Natural killer cell (primary cell): Measurements from ENCODE around the gene C17orf50. TPM values are rescaled to one million over a fixed set of nuclear protein-coding genes. Genes with fewer than 3 reads are reported as not detected.

Source experiments
- ATAC-seq, 3 donors: fragments of 150-1000 bp in 2 of 3; fragments of 200-7000 bp in 1 of 3; cut with Tn5 transposase; 1 replicate in 1 of 3; 2 replicates in 2 of 3; pipeline ENCODE4 v1.10.0; 2021; ENCODE audit warnings: mild to moderate bottlenecking in 2 of 3, moderate library complexity in 2 of 3
- DNase-seq, 2 donors: peaks; one replicate each; pipeline versions ENCODE4 v3.0.0 to v3.0.0-alpha.2; 2013 to 2021; ENCODE audit warnings: mixed read lengths in 1 of 2
- H3K27ac ChIP-seq: one replicate; pipeline ENCODE4 v1.5.1; 2013; ENCODE audit warnings: mild to moderate bottlenecking, low read length
- H3K27me3 ChIP-seq: one replicate; pipeline ENCODE4 v1.6.1; 2013; ENCODE audit warnings: low read length; ENCODE audit not compliant: control insufficient read depth, insufficient read depth
- H3K36me3 ChIP-seq: one replicate; pipeline ENCODE4 v1.6.1; 2013; ENCODE audit warnings: low read length; ENCODE audit not compliant: control insufficient read depth, insufficient read depth
- H3K4me1 ChIP-seq: one replicate; pipeline ENCODE4 v1.6.1; 2013; ENCODE audit warnings: low read length; ENCODE audit not compliant: control insufficient read depth, insufficient read depth
- H3K4me3 ChIP-seq: one replicate; pipeline ENCODE4 v1.5.1; 2013; ENCODE audit warnings: low read length
- H3K9me3 ChIP-seq: one replicate; pipeline ENCODE4 v1.6.1; 2013; ENCODE audit warnings: low read length; ENCODE audit not compliant: control insufficient read depth, insufficient read depth
- H3K27ac Mint-ChIP-seq, 2 donors: one replicate each; pipeline ENCODE4 v1.8.0; 2022; ENCODE audit warnings: mild to moderate bottlenecking in 2 of 2, mixed read lengths in 2 of 2, moderate library complexity in 1 of 2
- H3K27me3 Mint-ChIP-seq, 2 donors: one replicate each; pipeline ENCODE4 v1.8.0; 2022; ENCODE audit warnings: low read depth in 2 of 2, mixed read lengths in 2 of 2
- H3K36me3 Mint-ChIP-seq: one replicate; pipeline ENCODE4 v1.8.0; 2022; ENCODE audit warnings: mixed read lengths
- H3K4me1 Mint-ChIP-seq, 2 donors: one replicate each; pipeline ENCODE4 v1.8.0; 2022; ENCODE audit warnings: mixed read lengths in 2 of 2
- H3K4me3 Mint-ChIP-seq: one replicate; pipeline ENCODE4 v1.8.0; 2022; ENCODE audit warnings: mild to moderate bottlenecking, moderate library complexity, mixed read lengths
- H3K9me3 Mint-ChIP-seq, 2 donors: one replicate each; pipeline ENCODE4 v1.8.0; 2022; ENCODE audit warnings: mixed read lengths in 2 of 2
- CTCF ChIP-seq: fragments of 200-600 bp; IDR thresholded peaks from one replicate; pipeline ENCODE4 v1.8.0; 2022; ENCODE audit warnings: antibody characterized with exemption
- WGBS: methylation state at CpG from one replicate; pipeline ENCODE4 v1.1.7; 2013; ENCODE audit warnings: missing lambda C conversion rate; ENCODE audit not compliant: insufficient coverage; 5-methylcytosine and 5-hydroxymethylcytosine counted together
- intact Hi-C: fragments of 100-400 bp; cut with micrococcal nuclease; formaldehyde crosslinking; loops from one replicate; pipeline ENCODE4 v1.14.2; 2022
- total RNA-seq, 4 donors: library from RNA; stranded (reverse); fragments of 120-200 nt in 1 of 4; gene quantifications; one replicate each; pipeline versions ENCODE4 v1.2.3 to v1.2.4, GENCODE V29; 2013 to 2022

Gene C17orf50
- total RNA-seq, 3 donors from 2014 or later (not counting 1 experiment from before 2014, with no cell fraction given): not detected

- H3K9me3 ChIP-seq: no peaks in the 10 kb centered on the region
- Mint-ChIP-seq H3K4me3 (no peak overlapping the region), H3K4me1 (no peaks in the 10 kb centered on the region), H3K9me3 (no peaks in the 10 kb centered on the region), H3K36me3 (no peaks in the 10 kb centered on the region), H3K27ac (no peak overlapping the region), H3K27me3 (peaks cover 8 to 11% of the 10 kb centered on the region in 2 donors)
- TF ChIP-seq CTCF: no peak
- H3K4me3 ChIP-seq: no peak overlapping the region
- no peak for ATAC-seq
- H3K27me3 ChIP-seq: no peaks in the 10 kb centered on the region
- WGBS: 34% methylated on average over 6 of the region's 6 CpGs
- H3K4me1 ChIP-seq: no peaks in the 10 kb centered on the region
- no peak overlapping the region for H3K27ac ChIP-seq
- H3K36me3 ChIP-seq: no peaks in the 10 kb centered on the region
- DNase-seq: no peak
- intact Hi-C loops: no loop called here
These were observed 14.9 kb downstream of the C17orf50 start for GRCh38 chr17:35775583-35775982.

- no peak for DNase-seq
- no peaks in the 10 kb centered on the region for H3K27me3 ChIP-seq
- Mint-ChIP-seq H3K27ac (no peak overlapping the region), H3K4me3 (no peak overlapping the region), H3K36me3 (no peaks in the 10 kb centered on the region), H3K4me1 (no peaks in the 10 kb centered on the region), H3K9me3 (no peaks in the 10 kb centered on the region), H3K27me3 (peaks cover 9 to 14% of the 10 kb centered on the region in 2 donors)
- ATAC-seq: no peak
- no peaks in the 10 kb centered on the region for H3K9me3 ChIP-seq
- no peaks in the 10 kb centered on the region for H3K4me1 ChIP-seq
- no peaks in the 10 kb centered on the region for H3K36me3 ChIP-seq
- TF ChIP-seq CTCF: no peak
- no peak overlapping the region for H3K4me3 ChIP-seq
- no peak overlapping the region for H3K27ac ChIP-seq
- 95% methylated on average over 16 of the region's 16 CpGs for WGBS
- intact Hi-C loops: no loop called here
These were observed 18.0 kb downstream of the C17orf50 start for GRCh38 chr17:35778641-35779196.

DNA sequence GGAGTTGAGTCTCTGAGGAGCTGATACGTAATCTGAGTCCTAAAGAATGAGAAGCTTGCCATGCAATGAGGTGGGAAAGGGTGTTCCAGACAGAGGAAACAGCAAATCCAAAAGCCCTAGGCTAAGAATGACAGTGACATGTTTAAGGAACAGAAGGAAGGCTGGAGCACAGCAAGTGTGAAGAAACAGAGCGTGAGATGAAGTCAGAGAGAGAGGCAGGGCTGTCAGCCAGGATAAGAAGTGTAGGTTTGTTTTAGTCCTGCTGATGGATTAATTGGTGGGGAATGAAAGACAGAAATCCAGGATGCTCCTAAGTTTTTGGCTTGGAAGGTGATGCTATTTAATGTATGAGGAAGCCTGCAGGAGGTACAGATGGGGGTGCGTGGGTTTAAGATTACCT is 20.3 kb downstream of the C17orf50 start:
- 92% methylated on average over 3 of the region's 3 CpGs for WGBS
- Histone ChIP-seq H3K27me3 (no peaks in the 10 kb centered on the region), H3K36me3 (no peaks in the 10 kb centered on the region), H3K27ac (no peak overlapping the region), H3K9me3 (no peaks in the 10 kb centered on the region), H3K4me3 (no peak overlapping the region), H3K4me1 (no peaks in the 10 kb centered on the region)
- TF ChIP-seq CTCF: no peak
- ATAC-seq (no peak), DNase-seq (no peak)
- intact Hi-C loops: no loop called here
- Mint-ChIP-seq H3K27ac (no peak overlapping the region), H3K4me3 (no peak overlapping the region), H3K9me3 (no peaks in the 10 kb centered on the region), H3K4me1 (no peaks in the 10 kb centered on the region), H3K36me3 (no peaks in the 10 kb centered on the region), H3K27me3 (peaks cover 7 to 14% of the 10 kb centered on the region in 2 donors)

DNA sequence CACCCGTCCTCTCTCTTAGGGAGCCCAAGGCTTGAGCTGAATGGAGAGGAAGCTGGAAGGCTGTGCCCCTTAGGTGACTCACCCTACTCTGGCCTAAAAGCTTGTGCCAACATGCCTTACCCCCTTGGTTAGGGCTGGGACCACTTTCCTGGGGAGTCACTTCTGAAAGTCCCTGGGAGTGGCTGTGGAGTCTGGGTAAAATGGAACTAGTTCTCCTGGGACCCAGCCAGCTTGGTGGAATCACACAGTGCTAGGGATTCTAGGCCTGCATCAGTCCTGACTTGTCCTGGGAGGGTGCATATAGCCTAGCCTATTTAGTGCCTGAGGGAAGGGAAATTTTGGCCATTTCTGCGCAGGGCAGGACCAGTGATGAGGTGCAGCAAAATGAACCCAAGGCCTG is 24.2 kb downstream of the C17orf50 start:
- Mint-ChIP-seq H3K27ac (no peak overlapping the region), H3K4me3 (no peak overlapping the region), H3K9me3 (no peaks in the 10 kb centered on the region), H3K36me3 (no peaks in the 10 kb centered on the region), H3K27me3 (peaks cover 19 to 25% of the 10 kb centered on the region in 2 donors), H3K4me1 (no peaks in the 10 kb centered on the region)
- no peak for TF ChIP-seq CTCF
- DNase-seq: no peak
- H3K4me3 ChIP-seq: no peak overlapping the region
- H3K27me3 ChIP-seq: peaks cover 3% of the 10 kb centered on the region
- no peak for ATAC-seq
- H3K4me1 ChIP-seq: no peaks in the 10 kb centered on the region
- 91% methylated on average over 1 of the region's 2 CpGs for WGBS
- no peak overlapping the region for H3K27ac ChIP-seq
- no peaks in the 10 kb centered on the region for H3K36me3 ChIP-seq
- H3K9me3 ChIP-seq: no peaks in the 10 kb centered on the region
- intact Hi-C loops: no loop called here
